ENCODE data around the gene AHSA1. TPM values are rescaled to one million over a fixed set of nuclear protein-coding genes. Genes with fewer than 3 reads are reported as not detected.

The AHSA1 gene
- total and polyA plus RNA-seq, 2 experiments from 2014 or later: 177 to 213 TPM

GRCh38 chr14:77421201-77421600 lies 36.7 kb upstream of the AHSA1 start:
- TF ChIP-seq POLR2AphosphoS5 (IDR thresholded peaks at IDR 0.05; ENCODE audit: low read depth) (no peak), ZNF114 (CRISPR knock-in tag; IDR thresholded peaks at IDR 0.05) (no peak), STAT1 (IDR thresholded peaks at IDR 0.05; ENCODE audit: unreplicated experiment) (no peak), REST (IDR thresholded peaks at IDR 0.05; ENCODE audit: unreplicated experiment) (no peak), NANOG (IDR thresholded peaks at IDR 0.05; ENCODE audit: borderline replicate concordance) (no peak)
- Histone ChIP-seq H3F3A (replicated peaks; ENCODE audit: low read depth) (no peaks in the 10 kb centered on the region), H3K9me2 (ENCODE audit: insufficient read depth) (no peaks in the 10 kb centered on the region), H3K4me3 (no peak overlapping the region), H3K4me2 (no peak overlapping the region), H2AFZ (no peak overlapping the region), H4K20me1 (replicated peaks; ENCODE audit: insufficient read depth) (no peaks in the 10 kb centered on the region), H3K79me2 (replicated peaks; ENCODE audit: insufficient read depth) (no peaks in the 10 kb centered on the region), H3K27ac (ENCODE audit: low read depth) (no peak overlapping the region), H3K36me3 (ENCODE audit: insufficient read depth) (no peaks in the 10 kb centered on the region; the same call in 1 of the 2 replicates), H3K4me1 (ENCODE audit: insufficient read depth) (peaks cover 11% of the 10 kb centered on the region; the same call in 1 of the 2 replicates), H3K27me3 (ENCODE audit: insufficient read depth) (no peaks in the 10 kb centered on the region)
- Mint-ChIP-seq H3K4me1 (peaks cover 10% of the 10 kb centered on the region), H3K36me3 (ENCODE audit: low read depth) (peaks cover 40% of the 10 kb centered on the region), H3K27ac (no peak overlapping the region), H3K4me3 (no peak overlapping the region), H3K9me3 (peaks cover 22% of the 10 kb centered on the region), H3K27me3 (ENCODE audit: insufficient read depth, low read depth, poor library complexity) (no peaks in the 10 kb centered on the region)
- ATAC-seq (no peak), DNase-seq (ENCODE audit: low spot score) (no peak)

- peaks cover 52% of the 10 kb centered on the region for H3K36me3 Mint-ChIP-seq (ENCODE audit: low read depth)
- no peaks in the 10 kb centered on the region for H3K27me3 ChIP-seq (ENCODE audit: insufficient read depth)
- H3K9me3 Mint-ChIP-seq: peaks cover 18% of the 10 kb centered on the region
- DNase-seq (ENCODE audit: low spot score) (no peak), ATAC-seq (no peak)
- H3K4me3 ChIP-seq: no peak within 1 kb of the TSS
- no peak within 1 kb of the TSS for H3K27ac Mint-ChIP-seq
- H4K20me1 ChIP-seq (replicated peaks; ENCODE audit: insufficient read depth): no peaks in the 10 kb centered on the region
- peaks cover 10% of the 10 kb centered on the region for H3K4me1 Mint-ChIP-seq
- H2AFZ ChIP-seq: no peak within 1 kb of the TSS
- no peaks in the 10 kb centered on the region for H3K9me2 ChIP-seq (ENCODE audit: insufficient read depth)
- no peaks in the 10 kb centered on the region for H3K27me3 Mint-ChIP-seq (ENCODE audit: insufficient read depth, low read depth, poor library complexity)
- peaks cover 11% of the 10 kb centered on the region; the same call in 1 of the 2 replicates for H3K4me1 ChIP-seq (ENCODE audit: insufficient read depth)
- no peak for TF ChIP-seq CREB1 (CRISPR knock-in tag; IDR thresholded peaks at IDR 0.05; ENCODE audit: low read depth)
- TF ChIP-seq EZH2phosphoT487 (IDR thresholded peaks at IDR 0.05; ENCODE audit: unreplicated experiment): no peak
- TF ChIP-seq ETS1 (IDR thresholded peaks at IDR 0.05): no peak
- TF ChIP-seq POLR2AphosphoS5 (IDR thresholded peaks at IDR 0.05; ENCODE audit: low read depth): no peak
- no peak for TF ChIP-seq JUNB (IDR thresholded peaks at IDR 0.05; ENCODE audit: unreplicated experiment)
- TF ChIP-seq CTCF (conservative IDR thresholded peaks at IDR 0.05; ENCODE audit: low read depth in 2 of 2): no peak
- no peak for TF ChIP-seq EZH2 (IDR thresholded peaks at IDR 0.05; ENCODE audit: low read depth, unreplicated experiment)
- no peak for TF ChIP-seq REST (IDR thresholded peaks at IDR 0.05; ENCODE audit: unreplicated experiment)
- TF ChIP-seq ZNF114 (CRISPR knock-in tag; IDR thresholded peaks at IDR 0.05): no peak
- no peak within 1 kb of the TSS for H3K4me3 Mint-ChIP-seq
- H3K36me3 ChIP-seq (ENCODE audit: insufficient read depth): peaks cover 5% of the 10 kb centered on the region; the same call in 1 of the 2 replicates
- 0 out of 2 replicates have a peak within 1 kb of the TSS, but pooled peaks have one; percentile 51 for H3K4me2 ChIP-seq
- no peaks in the 10 kb centered on the region for H3F3A ChIP-seq (replicated peaks; ENCODE audit: low read depth)
- H3K27ac ChIP-seq (ENCODE audit: low read depth): no peak within 1 kb of the TSS
- no peaks in the 10 kb centered on the region for H3K79me2 ChIP-seq (replicated peaks; ENCODE audit: insufficient read depth)
These were observed 34.5 kb upstream of the AHSA1 start, which contains the start of gene NOXRED1 for GRCh38 chr14:77423423-77423822. Gene NOXRED1 (minus strand): TSS chr14:77423523. CDS start chr14:77422889, 634 bp downstream.
